GM18951 (cell line): ENCODE data around the gene GFER.

Experiments
- POLR2A ChIP-seq: IDR thresholded peaks from 4 replicates; pipeline ENCODE4 v1.6.1; 2011; ENCODE audit warnings: mild to moderate bottlenecking; ENCODE audit not compliant: insufficient read length, insufficient read depth; ENCODE audit errors: extremely low read depth
- in situ Hi-C: fragments of 300-500 bp; cut with MboI; formaldehyde crosslinking; loops from one replicate; pipeline ENCODE4 v1.12.0; 2022; ENCODE audit warnings: low sequenced_read_pairs, mixed read lengths, inconsistent platforms; ENCODE audit not compliant: unreplicated experiment

The GFER gene

GRCh38 chr16:2019518-2019920 is 35.5 kb downstream of the GFER start, which contains the start of gene NPW:
NPW (plus strand) TSS chr16:2019785.
- no peak for TF ChIP-seq POLR2A
- in situ Hi-C loops: no loop called here

- no peak for TF ChIP-seq POLR2A
- in situ Hi-C loops: loop anchor here (5.0 kb wide), 1 partner anchor 122 kb away; no protein-coding TSS in a partner anchor
These were observed 36.2 kb downstream of the GFER start for GRCh38 chr16:2019921-2020831.

- no peak for TF ChIP-seq POLR2A
- in situ Hi-C loops: loop anchor here (5.0 kb wide), 1 partner anchor 120 kb away; no protein-coding TSS in a partner anchor
These were observed 38.7 kb downstream of the GFER start for GRCh38 chr16:2022723-2023091.

- in situ Hi-C loops: loop anchor here (5.0 kb wide), 1 partner anchor 119 kb away; no protein-coding TSS in a partner anchor
- peak; percentile 38 for TF ChIP-seq POLR2A
These were observed 39.4 kb downstream of the GFER start for GRCh38 chr16:2023092-2024031.

GRCh38 chr16:2024032-2024420 is 40.0 kb downstream of the GFER start:
- in situ Hi-C loops: loop anchor here (5.0 kb wide), 1 partner anchor 118 kb away; no protein-coding TSS in a partner anchor
- no peak for TF ChIP-seq POLR2A

GRCh38 chr16:2025251-2025650 is 41.3 kb downstream of the GFER start:
- TF ChIP-seq POLR2A: no peak
- in situ Hi-C loops: no loop called here

GRCh38 chr16:2025878-2026460 is 42.0 kb downstream of the GFER start:
- TF ChIP-seq POLR2A: no peak
- in situ Hi-C loops: no loop called here

GRCh38 chr16:2026461-2027023 is 42.5 kb downstream of the GFER start, which contains the start of gene NHERF2:
NHERF2 (plus strand) TSS chr16:2026902; CDS start chr16:2027006, 104 bp downstream.
- in situ Hi-C loops: no loop called here
- TF ChIP-seq POLR2A: no peak

- in situ Hi-C loops: no loop called here
- no peak for TF ChIP-seq POLR2A
These were observed 43.3 kb downstream of the GFER start for GRCh38 chr16:2027024-2028010.

- TF ChIP-seq POLR2A: no peak
These were observed 44.2 kb downstream of the GFER start for GRCh38 chr16:2028146-2028545.

GRCh38 chr16:2028620-2029220 is 44.7 kb downstream of the GFER start:
- in situ Hi-C loops: no loop called here
- TF ChIP-seq POLR2A: no peak

More at GRCh38 chr16:2028146-2028545, 44.2 kb downstream of the GFER start:
- in situ Hi-C loops: no loop called here

GRCh38 chr16:2029350-2029749 is 45.4 kb downstream of the GFER start:
- in situ Hi-C loops: no loop called here
- TF ChIP-seq POLR2A: no peak
